ENCODE results near the gene FGA. TPM values are rescaled to one million over a fixed set of nuclear protein-coding genes. Genes with fewer than 3 reads are reported as not detected.

The FGA gene
- total RNA-seq, 2 experiments from 2014 or later: not detected

- peaks cover 5% of the 10 kb centered on the region for H3K27me3 Mint-ChIP-seq
Observed at GRCh38 chr4:154560824-154561231, 29.7 kb downstream of the FGA start.

GRCh38 chr4:154560419-154560801 is 30.1 kb downstream of the FGA start:
- Mint-ChIP-seq H3K4me1 (peaks cover 2% of the 10 kb centered on the region), H3K36me3 (no peaks in the 10 kb centered on the region), H3K4me3 (no peak overlapping the region), H3K27ac (no peak overlapping the region), H3K27me3 (peaks cover 5% of the 10 kb centered on the region), H3K9me3 (no peaks in the 10 kb centered on the region)
- DNase-seq (no peak), ATAC-seq (ENCODE audit: low read depth) (no peak)
- POLR2A ChIA-PET: no interaction called here

More at GRCh38 chr4:154560824-154561231, 29.7 kb downstream of the FGA start:
- Mint-ChIP-seq H3K4me3 (no peak overlapping the region), H3K36me3 (no peaks in the 10 kb centered on the region), H3K9me3 (no peaks in the 10 kb centered on the region), H3K4me1 (peaks cover 2% of the 10 kb centered on the region), H3K27ac (no peak overlapping the region)
- POLR2A ChIA-PET: no interaction called here
- DNase-seq (no peak), ATAC-seq (ENCODE audit: low read depth) (no peak)

GRCh38 chr4:154559494-154560418 is 30.8 kb downstream of the FGA start:
- Mint-ChIP-seq H3K27me3 (peaks cover 5% of the 10 kb centered on the region), H3K9me3 (no peaks in the 10 kb centered on the region), H3K4me3 (no peak overlapping the region), H3K27ac (no peak overlapping the region), H3K36me3 (no peaks in the 10 kb centered on the region), H3K4me1 (peaks cover 2% of the 10 kb centered on the region)
- POLR2A ChIA-PET: no interaction called here
- DNase-seq: no peak
- no peak for ATAC-seq (ENCODE audit: low read depth)

- H3K27me3 Mint-ChIP-seq: peaks cover 5% of the 10 kb centered on the region
- DNase-seq (no peak), ATAC-seq (ENCODE audit: low read depth) (no peak)
- POLR2A ChIA-PET: no interaction called here
- H3K4me3 Mint-ChIP-seq: no peak overlapping the region
- H3K27ac Mint-ChIP-seq: no peak overlapping the region
- no peaks in the 10 kb centered on the region for H3K9me3 Mint-ChIP-seq
- no peaks in the 10 kb centered on the region for H3K36me3 Mint-ChIP-seq
- H3K4me1 Mint-ChIP-seq: peaks cover 2% of the 10 kb centered on the region
Observed at GRCh38 chr4:154559141-154559493, 31.4 kb downstream of the FGA start.

- H3K27me3 Mint-ChIP-seq: no peaks in the 10 kb centered on the region
- peaks cover 3% of the 10 kb centered on the region for H3K36me3 Mint-ChIP-seq
- POLR2A ChIA-PET: interaction anchor here (1.4 kb wide), 1 partner anchor 66 kb away, joined by 4 read pairs; no protein-coding TSS in a partner anchor
- DNase-seq (peak; percentile 60), ATAC-seq (ENCODE audit: low read depth) (no peak)
- no peaks in the 10 kb centered on the region for H3K9me3 Mint-ChIP-seq
- no peak overlapping the region for H3K4me3 Mint-ChIP-seq
- peaks cover 13% of the 10 kb centered on the region for H3K4me1 Mint-ChIP-seq
- H3K27ac Mint-ChIP-seq: no peak overlapping the region
Observed at GRCh38 chr4:154551872-154552686, 38.5 kb downstream of the FGA start.

- ATAC-seq (ENCODE audit: low read depth) (peak; percentile 100), DNase-seq (peak; percentile 97)
- peaks cover 13% of the 10 kb centered on the region for H3K4me1 Mint-ChIP-seq
- H3K27me3 Mint-ChIP-seq: no peaks in the 10 kb centered on the region
- H3K4me3 Mint-ChIP-seq: peak within 1 kb of the TSS; percentile 100
- H3K9me3 Mint-ChIP-seq: no peaks in the 10 kb centered on the region
- POLR2A ChIA-PET: interaction anchor here (0.5 to 1.4 kb wide), 4 partner anchors 66 to 1060 kb away, joined by 3 to 7 read pairs (median 3); no protein-coding TSS in a partner anchor
- H3K27ac Mint-ChIP-seq: peak within 1 kb of the TSS; percentile 99
- peaks cover 3% of the 10 kb centered on the region for H3K36me3 Mint-ChIP-seq
Observed at GRCh38 chr4:154549894-154550790, 40.4 kb downstream of the FGA start, which contains the start of gene PLRG1. TSS of gene PLRG1 (minus strand) at chr4:154550400. CDS start at chr4:154550308, 92 bp downstream.

- H3K4me3 Mint-ChIP-seq: no peak overlapping the region
- ATAC-seq (ENCODE audit: low read depth) (no peak), DNase-seq (no peak)
- POLR2A ChIA-PET: interaction anchor here (0.6 kb wide), 1 partner anchor 79 kb away, joined by 3 read pairs; no protein-coding TSS in a partner anchor
- H3K36me3 Mint-ChIP-seq: peaks cover 23% of the 10 kb centered on the region
- H3K27ac Mint-ChIP-seq: no peak overlapping the region
- H3K27me3 Mint-ChIP-seq: no peaks in the 10 kb centered on the region
- H3K4me1 Mint-ChIP-seq: peaks cover 11% of the 10 kb centered on the region
- H3K9me3 Mint-ChIP-seq: no peaks in the 10 kb centered on the region
Observed at GRCh38 chr4:154545689-154546088, 44.9 kb downstream of the FGA start.

- Mint-ChIP-seq H3K4me1 (peaks cover 2% of the 10 kb centered on the region), H3K9me3 (no peaks in the 10 kb centered on the region), H3K27ac (no peak overlapping the region), H3K4me3 (no peak overlapping the region), H3K36me3 (peaks cover 36% of the 10 kb centered on the region), H3K27me3 (no peaks in the 10 kb centered on the region)
- no peak for ATAC-seq (ENCODE audit: low read depth)
- POLR2A ChIA-PET: no interaction called here
- DNase-seq: no peak
Observed at GRCh38 chr4:154542271-154542879, 48.2 kb downstream of the FGA start.

Other genes starting within 250 kb of the FGA start
- gene DCHS2, start 98.9 kb downstream of the FGA start, total RNA-seq: under 1 TPM; 0.17 to 0.19 TPM
- 10 to 100 TPM; 74.4 to 80.8 TPM for gene PLRG1, start 40.3 kb downstream of the FGA start, total RNA-seq
- gene FGB, start 27.7 kb downstream of the FGA start, total RNA-seq: not detected
- not detected for gene FGG, start 21.9 kb upstream of the FGA start, total RNA-seq
- not detected for gene LRAT, start 153.3 kb upstream of the FGA start, total RNA-seq
- not detected for gene RBM46, start 190.5 kb upstream of the FGA start, total RNA-seq

All from activated naive CD8-positive, alpha-beta T cell treated with anti-CD3 and anti-CD28 coated beads, Interleukin-2, amount 10 ng/mL, durations not matched to agents 7 days and 5 days (primary cell).